ENCODE results near the gene KRTAP9-1.

DNA sequence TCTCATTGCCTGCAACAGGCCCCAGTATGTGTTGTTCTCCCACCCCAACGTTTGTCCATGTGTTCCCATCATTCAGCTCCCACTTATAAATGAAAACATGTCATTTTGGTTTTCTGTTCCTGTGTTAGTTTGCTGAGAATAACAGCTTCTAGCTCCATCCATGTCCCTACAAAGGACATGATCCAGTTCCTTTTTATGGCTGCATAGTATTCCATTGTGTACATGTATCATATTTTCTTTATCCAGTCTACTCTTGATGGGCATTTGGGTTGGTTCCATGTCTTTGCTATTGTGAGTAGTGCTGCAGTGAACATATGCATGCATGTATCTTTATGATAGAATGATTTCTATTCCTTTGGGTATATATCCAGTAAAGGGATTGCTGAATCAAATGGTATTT lies 26.0 kb downstream of the KRTAP9-1 start:
- TF ChIP-seq, protein P1, sequence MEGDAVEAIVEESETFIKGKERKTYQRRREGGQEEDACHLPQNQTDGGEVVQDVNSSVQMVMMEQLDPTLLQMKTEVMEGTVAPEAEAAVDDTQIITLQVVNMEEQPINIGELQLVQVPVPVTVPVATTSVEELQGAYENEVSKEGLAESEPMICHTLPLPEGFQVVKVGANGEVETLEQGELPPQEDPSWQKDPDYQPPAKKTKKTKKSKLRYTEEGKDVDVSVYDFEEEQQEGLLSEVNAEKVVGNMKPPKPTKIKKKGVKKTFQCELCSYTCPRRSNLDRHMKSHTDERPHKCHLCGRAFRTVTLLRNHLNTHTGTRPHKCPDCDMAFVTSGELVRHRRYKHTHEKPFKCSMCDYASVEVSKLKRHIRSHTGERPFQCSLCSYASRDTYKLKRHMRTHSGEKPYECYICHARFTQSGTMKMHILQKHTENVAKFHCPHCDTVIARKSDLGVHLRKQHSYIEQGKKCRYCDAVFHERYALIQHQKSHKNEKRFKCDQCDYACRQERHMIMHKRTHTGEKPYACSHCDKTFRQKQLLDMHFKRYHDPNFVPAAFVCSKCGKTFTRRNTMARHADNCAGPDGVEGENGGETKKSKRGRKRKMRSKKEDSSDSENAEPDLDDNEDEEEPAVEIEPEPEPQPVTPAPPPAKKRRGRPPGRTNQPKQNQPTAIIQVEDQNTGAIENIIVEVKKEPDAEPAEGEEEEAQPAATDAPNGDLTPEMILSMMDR (IDR thresholded peaks at IDR 0.05; ENCODE audit: low read depth, low read length, missing input control) = no peak
- no peak for TF ChIP-seq SP1 (IDR thresholded peaks at IDR 0.05)
- TF ChIP-seq, protein P2, sequence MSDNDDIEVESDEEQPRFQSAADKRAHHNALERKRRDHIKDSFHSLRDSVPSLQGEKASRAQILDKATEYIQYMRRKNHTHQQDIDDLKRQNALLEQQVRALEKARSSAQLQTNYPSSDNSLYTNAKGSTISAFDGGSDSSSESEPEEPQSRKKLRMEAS (IDR thresholded peaks at IDR 0.05) = no peak
- no peak for TF ChIP-seq RAD21 (IDR thresholded peaks at IDR 0.05)
- TF ChIP-seq, protein P3, sequence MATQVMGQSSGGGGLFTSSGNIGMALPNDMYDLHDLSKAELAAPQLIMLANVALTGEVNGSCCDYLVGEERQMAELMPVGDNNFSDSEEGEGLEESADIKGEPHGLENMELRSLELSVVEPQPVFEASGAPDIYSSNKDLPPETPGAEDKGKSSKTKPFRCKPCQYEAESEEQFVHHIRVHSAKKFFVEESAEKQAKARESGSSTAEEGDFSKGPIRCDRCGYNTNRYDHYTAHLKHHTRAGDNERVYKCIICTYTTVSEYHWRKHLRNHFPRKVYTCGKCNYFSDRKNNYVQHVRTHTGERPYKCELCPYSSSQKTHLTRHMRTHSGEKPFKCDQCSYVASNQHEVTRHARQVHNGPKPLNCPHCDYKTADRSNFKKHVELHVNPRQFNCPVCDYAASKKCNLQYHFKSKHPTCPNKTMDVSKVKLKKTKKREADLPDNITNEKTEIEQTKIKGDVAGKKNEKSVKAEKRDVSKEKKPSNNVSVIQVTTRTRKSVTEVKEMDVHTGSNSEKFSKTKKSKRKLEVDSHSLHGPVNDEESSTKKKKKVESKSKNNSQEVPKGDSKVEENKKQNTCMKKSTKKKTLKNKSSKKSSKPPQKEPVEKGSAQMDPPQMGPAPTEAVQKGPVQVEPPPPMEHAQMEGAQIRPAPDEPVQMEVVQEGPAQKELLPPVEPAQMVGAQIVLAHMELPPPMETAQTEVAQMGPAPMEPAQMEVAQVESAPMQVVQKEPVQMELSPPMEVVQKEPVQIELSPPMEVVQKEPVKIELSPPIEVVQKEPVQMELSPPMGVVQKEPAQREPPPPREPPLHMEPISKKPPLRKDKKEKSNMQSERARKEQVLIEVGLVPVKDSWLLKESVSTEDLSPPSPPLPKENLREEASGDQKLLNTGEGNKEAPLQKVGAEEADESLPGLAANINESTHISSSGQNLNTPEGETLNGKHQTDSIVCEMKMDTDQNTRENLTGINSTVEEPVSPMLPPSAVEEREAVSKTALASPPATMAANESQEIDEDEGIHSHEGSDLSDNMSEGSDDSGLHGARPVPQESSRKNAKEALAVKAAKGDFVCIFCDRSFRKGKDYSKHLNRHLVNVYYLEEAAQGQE (IDR thresholded peaks at IDR 0.05) = no peak
- no peak for TF ChIP-seq YY1 (IDR thresholded peaks at IDR 0.05)
- TF ChIP-seq JUND (IDR thresholded peaks at IDR 0.05) = no peak
- TF ChIP-seq TAF1 (conservative IDR thresholded peaks at IDR 0.05) = no peak
- TF ChIP-seq GABPA (IDR thresholded peaks at IDR 0.05 in 1 of 2, conservative IDR thresholded peaks at IDR 0.05 in 1 of 2) = no peak
- no peak for TF ChIP-seq EGR1 (IDR thresholded peaks at IDR 0.05; ENCODE audit: low read depth in 2 of 2)
- TF ChIP-seq, protein P4, sequence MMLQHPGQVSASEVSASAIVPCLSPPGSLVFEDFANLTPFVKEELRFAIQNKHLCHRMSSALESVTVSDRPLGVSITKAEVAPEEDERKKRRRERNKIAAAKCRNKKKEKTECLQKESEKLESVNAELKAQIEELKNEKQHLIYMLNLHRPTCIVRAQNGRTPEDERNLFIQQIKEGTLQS (IDR thresholded peaks at IDR 0.05) = no peak
- no peak for TF ChIP-seq NR2F2 (IDR thresholded peaks at IDR 0.05)
